ENCODE results near the gene LRRC30.
"Not testable (repeated sequence)": the region's sequence is repeated elsewhere in the genome, so short reads cannot be mapped to it uniquely, and the experiment has no call there.

LRRC30 gene

DNA sequence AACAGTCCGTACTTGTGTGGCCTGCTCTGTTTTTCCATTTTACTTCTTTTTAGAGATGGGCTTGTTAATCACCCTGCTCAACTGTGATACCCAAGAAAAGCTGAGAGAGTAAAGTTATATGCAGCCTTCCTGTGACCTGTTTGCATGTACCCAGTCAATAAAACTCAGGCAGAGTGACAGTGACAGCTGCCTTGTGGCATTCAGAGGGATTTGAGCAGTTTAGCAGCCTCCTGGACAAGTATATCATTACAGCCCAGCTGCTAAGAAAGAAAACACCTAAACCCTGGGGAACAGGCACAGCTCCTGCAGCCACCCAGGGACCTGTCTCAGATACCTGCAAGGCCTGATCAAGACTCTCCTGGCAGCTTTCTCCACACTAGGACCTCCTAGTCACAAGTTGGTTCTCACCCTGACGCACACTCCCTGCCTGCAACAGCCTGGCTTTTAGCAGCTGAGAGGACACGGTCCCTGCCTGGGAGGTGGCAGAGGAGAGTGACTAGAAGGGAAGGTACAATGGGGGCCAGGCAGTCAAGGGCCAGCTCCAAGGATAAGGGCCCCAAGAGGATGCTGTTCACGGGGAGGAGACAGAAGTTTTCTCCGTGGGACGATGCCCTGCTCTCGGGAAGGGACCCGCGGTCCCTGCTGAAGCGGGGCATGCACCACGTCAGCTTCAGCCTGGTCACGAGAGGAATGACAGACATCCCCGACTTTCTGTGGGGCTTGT lies at the start of gene LRRC30:
Gene LRRC30, plus strand, starts transcription at position 464 of the 724 bp plus-strand sequence. Its CDS starts 50 bp downstream, at position 514.
- no peaks in the 10 kb centered on the region for H3K4me1 ChIP-seq (ENCODE audit: insufficient read depth, low read length)
- H3K36me3 ChIP-seq (ENCODE audit: insufficient read depth, low read length): no peaks in the 10 kb centered on the region
- H3K9me3 ChIP-seq (ENCODE audit: low read length): no peaks in the 10 kb centered on the region
- no peak within 1 kb of the TSS for H3K9ac ChIP-seq (ENCODE audit: low read length)
- H3K4me3 ChIP-seq (ENCODE audit: low read depth in 1 of 2, low read length in 2 of 2): no peak within 1 kb of the TSS
- no peak within 1 kb of the TSS for H3K27ac ChIP-seq (ENCODE audit: low read depth, low read length)
- no peaks in the 10 kb centered on the region for H3K27me3 ChIP-seq (ENCODE audit: control insufficient read depth in 1 of 2, insufficient read depth in 2 of 2, low read length in 2 of 2)

DNA sequence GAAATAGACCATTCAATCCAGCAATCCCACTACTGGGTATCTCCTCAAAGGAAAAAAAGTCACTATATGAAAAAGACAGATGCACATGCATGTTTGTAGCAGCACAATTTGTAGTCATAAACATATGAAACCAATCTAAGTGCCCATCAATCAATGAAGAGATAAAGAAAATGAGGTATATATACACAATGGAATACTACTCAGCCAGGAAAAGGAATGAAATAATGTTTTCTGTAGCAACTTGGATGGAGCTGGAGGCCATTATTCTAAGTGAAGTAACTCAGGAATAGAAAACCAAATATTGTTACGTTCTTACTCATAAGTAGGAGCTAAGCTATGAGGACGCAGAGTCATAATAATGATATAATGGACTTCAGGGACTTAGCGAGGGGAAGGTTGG lies 45.2 kb upstream of the LRRC30 start:
- H3K36me3 ChIP-seq (ENCODE audit: insufficient read depth, low read length): no peaks in the 10 kb centered on the region
- H3K27ac ChIP-seq (ENCODE audit: low read depth, low read length): no peak overlapping the region
- H3K27me3 ChIP-seq (ENCODE audit: control insufficient read depth in 1 of 2, insufficient read depth in 2 of 2, low read length in 2 of 2): no peaks in the 10 kb centered on the region
- no peak overlapping the region for H3K4me3 ChIP-seq (ENCODE audit: low read depth in 1 of 2, low read length in 2 of 2)
- H3K9ac ChIP-seq (ENCODE audit: low read length): no peak overlapping the region
- no peaks in the 10 kb centered on the region for H3K9me3 ChIP-seq (ENCODE audit: low read length)
- H3K4me1 ChIP-seq (ENCODE audit: insufficient read depth, low read length): no peaks in the 10 kb centered on the region

DNA sequence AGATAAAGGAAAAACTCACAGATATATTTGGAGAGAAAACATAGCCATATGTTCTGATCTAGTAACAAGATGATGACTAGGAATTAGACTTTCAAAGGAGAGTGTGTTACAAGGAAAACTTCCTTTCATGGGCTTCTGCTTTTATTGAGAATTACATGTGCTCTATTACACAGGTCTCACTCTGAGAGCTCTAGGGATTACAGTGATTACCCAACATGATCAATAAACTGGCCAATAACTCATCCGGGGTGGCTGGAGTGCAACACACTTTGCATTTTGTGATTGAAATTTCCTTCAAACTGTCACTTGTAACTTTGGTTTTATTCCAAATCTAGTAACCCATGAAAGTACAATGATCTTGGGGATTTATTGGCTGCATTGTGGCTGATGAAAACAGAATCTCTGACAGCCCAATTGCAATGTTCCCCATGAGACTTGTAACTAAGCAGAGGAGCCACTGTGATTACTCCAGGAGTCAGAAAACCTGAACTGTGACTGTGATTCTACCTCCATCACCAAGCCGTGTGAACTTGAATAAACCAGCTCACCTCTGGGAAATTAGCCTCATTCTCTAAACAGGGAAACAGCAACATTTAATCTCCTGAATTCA lies 40.2 kb upstream of the LRRC30 start:
- Histone ChIP-seq H3K4me3 (ENCODE audit: low read depth in 1 of 2, low read length in 2 of 2) (no peak overlapping the region), H3K27ac (ENCODE audit: low read depth, low read length) (no peak overlapping the region), H3K27me3 (ENCODE audit: control insufficient read depth in 1 of 2, insufficient read depth in 2 of 2, low read length in 2 of 2) (no peaks in the 10 kb centered on the region), H3K36me3 (ENCODE audit: insufficient read depth, low read length) (no peaks in the 10 kb centered on the region), H3K9me3 (ENCODE audit: low read length) (no peaks in the 10 kb centered on the region), H3K9ac (ENCODE audit: low read length) (no peak overlapping the region), H3K4me1 (ENCODE audit: insufficient read depth, low read length) (no peaks in the 10 kb centered on the region)

DNA sequence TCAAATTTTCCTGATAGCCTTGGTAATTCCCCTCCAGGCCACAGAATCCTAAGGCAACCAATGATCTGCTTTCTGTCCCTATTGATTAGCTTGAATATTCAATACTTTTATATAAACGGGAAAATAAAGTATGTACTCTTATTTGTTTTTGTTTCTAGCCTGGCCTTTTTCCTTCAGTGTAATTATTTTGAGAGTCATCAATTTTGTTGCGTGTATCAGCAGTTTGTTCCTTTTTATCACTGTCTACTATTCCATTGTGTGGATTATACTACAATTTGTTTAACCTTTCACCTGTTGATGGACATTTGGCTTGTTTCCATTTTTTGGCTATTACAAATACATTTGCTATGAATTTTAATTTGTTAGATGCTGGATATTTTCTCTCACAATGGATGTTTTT lies 39.2 kb upstream of the LRRC30 start:
- H3K27ac ChIP-seq (ENCODE audit: low read depth, low read length): no peak overlapping the region
- no peaks in the 10 kb centered on the region for H3K4me1 ChIP-seq (ENCODE audit: insufficient read depth, low read length)
- no peak overlapping the region for H3K4me3 ChIP-seq (ENCODE audit: low read depth in 1 of 2, low read length in 2 of 2)
- no peaks in the 10 kb centered on the region for H3K9me3 ChIP-seq (ENCODE audit: low read length)
- H3K9ac ChIP-seq (ENCODE audit: low read length): no peak overlapping the region
- H3K27me3 ChIP-seq (ENCODE audit: control insufficient read depth in 1 of 2, insufficient read depth in 2 of 2, low read length in 2 of 2): no peaks in the 10 kb centered on the region
- no peaks in the 10 kb centered on the region for H3K36me3 ChIP-seq (ENCODE audit: insufficient read depth, low read length)

DNA sequence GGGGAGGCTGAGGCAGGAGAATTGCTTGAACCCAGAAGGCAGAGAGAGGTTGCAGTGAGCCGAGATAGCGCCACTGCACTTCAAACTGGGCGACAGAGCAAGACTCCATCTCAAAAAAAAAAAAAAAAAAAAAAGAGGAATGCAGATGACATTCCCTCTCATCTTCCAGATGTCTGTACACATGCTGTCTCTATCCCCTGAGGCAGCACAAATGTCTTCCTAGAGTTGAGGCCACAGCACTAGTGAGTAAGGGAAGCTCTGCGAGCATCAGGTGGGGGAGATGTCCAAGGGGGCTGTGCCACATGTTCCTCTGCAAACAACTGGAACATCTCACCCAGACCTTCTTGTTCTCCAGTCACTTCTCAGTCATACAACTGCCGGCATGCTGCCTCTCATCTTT lies 35.6 kb upstream of the LRRC30 start:
- H3K27ac ChIP-seq (ENCODE audit: low read depth, low read length): no peak overlapping the region
- H3K4me3 ChIP-seq (ENCODE audit: low read depth in 1 of 2, low read length in 2 of 2): no peak overlapping the region
- H3K9ac ChIP-seq (ENCODE audit: low read length): no peak overlapping the region
- no peaks in the 10 kb centered on the region for H3K27me3 ChIP-seq (ENCODE audit: control insufficient read depth in 1 of 2, insufficient read depth in 2 of 2, low read length in 2 of 2)
- H3K9me3 ChIP-seq (ENCODE audit: low read length): no peaks in the 10 kb centered on the region
- no peaks in the 10 kb centered on the region for H3K36me3 ChIP-seq (ENCODE audit: insufficient read depth, low read length)
- peaks cover 6% of the 10 kb centered on the region for H3K4me1 ChIP-seq (ENCODE audit: insufficient read depth, low read length)

DNA sequence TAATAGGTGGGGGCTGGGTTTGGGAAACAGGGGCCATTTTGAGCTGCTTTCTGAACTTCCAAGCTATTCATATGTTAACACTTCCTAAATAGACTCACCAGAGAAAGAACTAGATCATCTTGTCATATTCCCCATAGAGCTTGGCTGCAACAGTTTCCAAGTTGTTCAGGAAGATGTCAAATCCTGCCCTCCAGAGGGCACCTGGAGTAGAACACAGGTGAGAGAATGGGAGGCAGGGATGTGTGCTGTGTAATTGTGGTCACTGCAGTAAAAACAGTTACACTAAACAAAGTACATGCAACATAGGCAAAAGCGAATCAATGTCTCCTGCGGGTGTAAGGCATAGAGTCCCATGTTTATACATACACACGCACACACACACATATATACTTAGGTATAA lies 34.5 kb upstream of the LRRC30 start:
- Histone ChIP-seq H3K9ac (ENCODE audit: low read length) (no peak overlapping the region), H3K27ac (ENCODE audit: low read depth, low read length) (no peak overlapping the region), H3K27me3 (ENCODE audit: control insufficient read depth in 1 of 2, insufficient read depth in 2 of 2, low read length in 2 of 2) (no peaks in the 10 kb centered on the region), H3K4me1 (ENCODE audit: insufficient read depth, low read length) (peaks cover 6% of the 10 kb centered on the region), H3K36me3 (ENCODE audit: insufficient read depth, low read length) (no peaks in the 10 kb centered on the region), H3K9me3 (ENCODE audit: low read length) (no peaks in the 10 kb centered on the region), H3K4me3 (ENCODE audit: low read depth in 1 of 2, low read length in 2 of 2) (no peak overlapping the region)

DNA sequence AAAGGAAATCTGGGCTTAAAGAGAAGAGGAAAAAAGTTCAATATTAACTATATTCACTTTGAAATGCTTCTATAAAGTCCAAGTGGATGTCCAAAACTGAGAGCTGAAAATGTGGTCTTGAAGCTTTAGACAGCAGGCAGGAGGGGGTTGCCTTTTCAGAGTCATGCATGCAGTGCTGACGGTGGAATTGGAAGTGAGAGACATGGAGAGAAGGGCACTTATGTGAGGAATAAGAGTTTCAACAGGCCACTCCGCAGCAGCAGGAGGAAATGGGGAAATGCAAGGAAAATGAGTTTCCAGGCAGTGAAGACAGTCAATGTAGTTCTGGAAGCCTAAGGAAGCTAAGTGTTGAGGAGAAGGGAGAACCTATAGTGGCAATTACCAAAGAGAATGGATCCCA lies 33.0 kb upstream of the LRRC30 start:
- no peaks in the 10 kb centered on the region for H3K27me3 ChIP-seq (ENCODE audit: control insufficient read depth in 1 of 2, insufficient read depth in 2 of 2, low read length in 2 of 2)
- no peak overlapping the region for H3K4me3 ChIP-seq (ENCODE audit: low read depth in 1 of 2, low read length in 2 of 2)
- no peak overlapping the region for H3K27ac ChIP-seq (ENCODE audit: low read depth, low read length)
- no peaks in the 10 kb centered on the region for H3K9me3 ChIP-seq (ENCODE audit: low read length)
- no peaks in the 10 kb centered on the region for H3K36me3 ChIP-seq (ENCODE audit: insufficient read depth, low read length)
- H3K4me1 ChIP-seq (ENCODE audit: insufficient read depth, low read length): peaks cover 6% of the 10 kb centered on the region
- H3K9ac ChIP-seq (ENCODE audit: low read length): no peak overlapping the region

DNA sequence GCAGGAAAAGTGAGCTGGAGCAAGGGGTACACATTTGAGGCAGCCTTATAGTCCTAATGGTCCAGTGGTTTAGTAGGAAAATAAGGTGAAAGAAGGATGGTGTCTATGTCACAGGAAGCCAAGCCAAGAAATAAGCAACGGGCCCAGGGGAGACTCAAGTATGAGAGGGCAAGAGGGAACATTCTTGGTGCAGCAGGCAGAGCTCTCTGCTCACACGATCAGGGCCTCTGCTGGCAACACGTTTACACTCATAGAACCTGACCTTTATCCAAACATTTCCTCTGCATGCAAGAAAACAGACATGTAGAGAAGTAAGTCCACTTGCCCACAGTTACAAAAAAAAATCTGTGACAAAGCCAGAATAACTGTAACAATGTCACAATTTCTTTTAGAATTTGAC lies 32.6 kb upstream of the LRRC30 start:
- Histone ChIP-seq H3K4me3 (ENCODE audit: low read depth in 1 of 2, low read length in 2 of 2) (no peak overlapping the region), H3K4me1 (ENCODE audit: insufficient read depth, low read length) (peaks cover 6% of the 10 kb centered on the region), H3K9me3 (ENCODE audit: low read length) (no peaks in the 10 kb centered on the region), H3K27ac (ENCODE audit: low read depth, low read length) (no peak overlapping the region), H3K36me3 (ENCODE audit: insufficient read depth, low read length) (no peaks in the 10 kb centered on the region), H3K9ac (ENCODE audit: low read length) (no peak overlapping the region), H3K27me3 (ENCODE audit: control insufficient read depth in 1 of 2, insufficient read depth in 2 of 2, low read length in 2 of 2) (no peaks in the 10 kb centered on the region)

DNA sequence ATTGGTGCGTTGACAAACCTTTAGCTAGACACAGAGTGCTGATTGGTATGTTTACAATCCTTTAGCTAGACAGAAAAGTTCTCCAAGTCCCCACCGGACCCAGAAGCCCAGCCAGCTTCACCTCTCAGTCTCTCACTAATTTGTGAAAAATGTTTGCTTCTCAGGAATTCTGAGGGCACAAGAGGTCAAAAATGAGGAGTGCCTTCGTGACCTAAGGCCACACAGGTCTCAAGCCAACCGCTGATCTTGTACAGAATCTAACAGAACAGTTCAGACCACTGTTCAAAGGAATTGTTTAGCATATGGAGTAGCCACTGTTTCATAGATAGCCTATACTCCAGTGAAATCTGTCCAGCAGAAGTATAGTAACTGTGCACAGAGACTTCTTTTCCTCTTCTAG lies 29.8 kb upstream of the LRRC30 start:
- Histone ChIP-seq H3K9me3 (ENCODE audit: low read length) (no peaks in the 10 kb centered on the region), H3K4me3 (ENCODE audit: low read depth in 1 of 2, low read length in 2 of 2) (no peak overlapping the region), H3K36me3 (ENCODE audit: insufficient read depth, low read length) (no peaks in the 10 kb centered on the region), H3K4me1 (ENCODE audit: insufficient read depth, low read length) (peaks cover 16% of the 10 kb centered on the region), H3K9ac (ENCODE audit: low read length) (no peak overlapping the region), H3K27me3 (ENCODE audit: control insufficient read depth in 1 of 2, insufficient read depth in 2 of 2, low read length in 2 of 2) (no peaks in the 10 kb centered on the region), H3K27ac (ENCODE audit: low read depth, low read length) (no peak overlapping the region)

DNA sequence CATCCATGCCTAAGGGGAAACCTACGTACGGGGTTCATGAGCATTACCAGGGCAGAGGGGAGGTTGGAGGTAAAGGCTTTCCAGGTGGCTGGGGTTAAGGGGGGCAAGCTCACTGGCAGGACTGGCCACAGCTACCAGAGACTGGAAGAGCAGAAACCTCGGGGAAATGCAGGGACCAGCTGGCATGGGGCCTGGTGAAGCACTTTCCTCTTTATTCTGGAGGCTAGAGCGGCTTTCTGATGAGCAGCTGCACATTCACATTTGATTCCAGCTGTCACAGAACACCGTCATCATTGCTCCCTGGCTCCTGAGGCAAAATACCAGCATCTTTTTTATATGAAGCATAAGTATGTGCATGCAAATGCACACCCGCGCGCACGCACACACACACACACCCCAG lies 28.7 kb upstream of the LRRC30 start:
- Histone ChIP-seq H3K36me3 (ENCODE audit: insufficient read depth, low read length) (no peaks in the 10 kb centered on the region), H3K4me3 (ENCODE audit: low read depth in 1 of 2, low read length in 2 of 2) (no peak overlapping the region), H3K9ac (ENCODE audit: low read length) (no peak overlapping the region), H3K27ac (ENCODE audit: low read depth, low read length) (no peak overlapping the region), H3K27me3 (ENCODE audit: control insufficient read depth in 1 of 2, insufficient read depth in 2 of 2, low read length in 2 of 2) (no peaks in the 10 kb centered on the region), H3K9me3 (ENCODE audit: low read length) (no peaks in the 10 kb centered on the region), H3K4me1 (ENCODE audit: insufficient read depth, low read length) (peaks cover 22% of the 10 kb centered on the region)

DNA sequence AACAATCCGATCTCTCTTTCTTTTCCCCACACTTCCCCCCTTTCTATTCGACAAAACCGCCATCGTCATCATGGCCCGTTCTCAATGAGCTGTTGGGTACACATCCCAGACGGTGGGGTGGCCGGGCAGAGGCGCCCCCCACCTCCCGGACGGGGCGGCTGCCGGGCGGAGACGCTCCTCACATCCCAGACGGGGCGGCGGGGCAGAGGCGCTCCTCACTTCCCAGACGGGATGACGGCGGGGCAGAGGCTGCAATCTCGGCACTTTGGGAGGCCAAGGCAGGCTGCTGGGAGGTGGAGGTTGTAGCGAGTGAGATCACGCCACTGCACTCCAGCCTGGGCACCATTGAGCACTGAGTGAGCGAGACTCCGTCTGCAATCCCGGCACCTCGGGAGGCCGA lies 27.3 kb upstream of the LRRC30 start:
- H3K9me3 ChIP-seq (ENCODE audit: low read length); H3K27ac ChIP-seq (ENCODE audit: low read depth, low read length): not testable (repeated sequence)

DNA sequence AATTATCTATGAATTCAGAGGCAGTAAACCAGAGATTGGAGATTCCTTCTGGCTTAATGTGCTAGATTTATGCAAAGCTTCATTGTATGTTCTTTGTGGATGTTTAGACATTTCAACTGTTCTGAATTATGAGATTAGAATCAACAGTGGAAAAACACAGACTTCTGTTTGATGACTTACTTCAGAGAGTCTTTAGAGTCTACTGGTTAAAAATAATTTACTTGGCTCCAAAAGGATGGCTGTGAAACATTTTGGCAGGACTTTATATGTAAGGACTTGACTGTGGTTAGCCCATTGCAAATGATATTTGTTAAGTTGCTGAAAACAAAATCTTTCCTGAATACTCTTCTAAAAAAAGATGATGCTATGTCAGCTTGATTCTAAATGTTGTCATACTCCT lies 25.5 kb upstream of the LRRC30 start:
- no peaks in the 10 kb centered on the region for H3K36me3 ChIP-seq (ENCODE audit: insufficient read depth, low read length)
- H3K9me3 ChIP-seq (ENCODE audit: low read length): no peaks in the 10 kb centered on the region
- H3K9ac ChIP-seq (ENCODE audit: low read length): no peak overlapping the region
- peaks cover 16% of the 10 kb centered on the region for H3K4me1 ChIP-seq (ENCODE audit: insufficient read depth, low read length)
- no peaks in the 10 kb centered on the region for H3K27me3 ChIP-seq (ENCODE audit: control insufficient read depth in 1 of 2, insufficient read depth in 2 of 2, low read length in 2 of 2)
- no peak overlapping the region for H3K4me3 ChIP-seq (ENCODE audit: low read depth in 1 of 2, low read length in 2 of 2)
- no peak overlapping the region for H3K27ac ChIP-seq (ENCODE audit: low read depth, low read length)

More for the DNA sequence above, 27.3 kb upstream of the LRRC30 start:
- not testable (repeated sequence) for H3K9ac ChIP-seq (ENCODE audit: low read length); H3K4me3 ChIP-seq (ENCODE audit: low read depth in 1 of 2, low read length in 2 of 2); H3K27me3 ChIP-seq (ENCODE audit: control insufficient read depth in 1 of 2, insufficient read depth in 2 of 2, low read length in 2 of 2); H3K36me3 ChIP-seq (ENCODE audit: insufficient read depth, low read length)
- peaks cover 16% of the 10 kb centered on the region for H3K4me1 ChIP-seq (ENCODE audit: insufficient read depth, low read length)

All from muscle layer of colon (tissue), 2 donors.